Measurements from ENCODE around the gene COPRS. TPM values are rescaled to one million over a fixed set of nuclear protein-coding genes. Genes with fewer than 3 reads are reported as not detected.

Gene COPRS
- polyA plus RNA-seq, 1 of the 3 experiments (the other 2 are of a cell fraction) = 88.8 TPM

- no peak for DNase-seq
- Histone ChIP-seq H3K4me3 (ENCODE audit: low read depth in 2 of 2, low read length in 1 of 2) (no peak overlapping the region), H3K79me2 (ENCODE audit: insufficient read depth) (peaks cover 47% of the 10 kb centered on the region), H3K9ac (no peak overlapping the region), H3F3A (replicated peaks; ENCODE audit: insufficient read depth) (no peaks in the 10 kb centered on the region), H3K36me3 (replicated peaks in 1 of 2; ENCODE audit: control insufficient read depth in 1 of 2, insufficient read depth in 2 of 2, low read length in 1 of 2) (peaks cover 18 to 28% of the 10 kb centered on the region in 2 experiments), H3K27ac (ENCODE audit: low read depth in 2 of 2, low read length in 1 of 2) (no peak overlapping the region), H3K9me3 (no peaks in the 10 kb centered on the region), H2AFZ (ENCODE audit: low read depth) (no peak overlapping the region), H3K4me1 (ENCODE audit: control insufficient read depth in 1 of 2, insufficient read depth in 2 of 2, low read depth in 1 of 2, low read length in 1 of 2) (peaks cover 0 to 7% of the 10 kb centered on the region in 2 experiments; a peak in 2 of 4 replicates), H4K20me1 (ENCODE audit: insufficient read depth) (peaks cover 9% of the 10 kb centered on the region; the same call in 1 of the 2 replicates), H3K27me3 (ENCODE audit: insufficient read depth) (no peaks in the 10 kb centered on the region), H3K4me2 (no peak overlapping the region), H3K9me2 (no peaks in the 10 kb centered on the region)
- CTCF ChIA-PET = interaction anchor here (0.7 to 4.1 kb wide), 2 partner anchors 12 to 296 kb away, joined by 3 to 24 read pairs; no protein-coding TSS in a partner anchor
- 86% methylated on average over 7 of the region's 7 CpGs for WGBS (ENCODE audit: low lambda C conversion rate)
- POLR2A ChIA-PET = no interaction called here
- TF ChIP-seq ELF1 (IDR thresholded peaks at IDR 0.05) (no peak), USF1 (IDR thresholded peaks at IDR 0.05; ENCODE audit: borderline replicate concordance, low read depth) (no peak)
Observed at GRCh38 chr17:31853911-31854470, 5.1 kb downstream of the COPRS start.

GRCh38 chr17:31845291-31845690 is 13.8 kb downstream of the COPRS start:
- no peak for DNase-seq
- H3K4me2 ChIP-seq = no peak overlapping the region
- H3K4me1 ChIP-seq (ENCODE audit: control insufficient read depth in 1 of 2, insufficient read depth in 2 of 2, low read depth in 1 of 2, low read length in 1 of 2) = peaks cover 4 to 11% of the 10 kb centered on the region in 2 experiments; a peak in 2 of 4 replicates
- H3K9ac ChIP-seq = no peak overlapping the region
- no peaks in the 10 kb centered on the region for H3K9me2 ChIP-seq
- no peak overlapping the region for H3K4me3 ChIP-seq (ENCODE audit: low read depth in 2 of 2, low read length in 1 of 2)
- 52% methylated on average over 3 of the region's 3 CpGs for WGBS (ENCODE audit: low lambda C conversion rate)
- no peaks in the 10 kb centered on the region for H3K36me3 ChIP-seq (replicated peaks in 1 of 2; ENCODE audit: control insufficient read depth in 1 of 2, insufficient read depth in 2 of 2, low read length in 1 of 2)
- H3F3A ChIP-seq (replicated peaks; ENCODE audit: insufficient read depth) = no peaks in the 10 kb centered on the region
- H3K79me2 ChIP-seq (ENCODE audit: insufficient read depth) = no peaks in the 10 kb centered on the region
- no peaks in the 10 kb centered on the region for H4K20me1 ChIP-seq (ENCODE audit: insufficient read depth)
- ChIA-PET CTCF (interaction anchor here (1.1 to 11.6 kb wide), 3 partner anchors 286 to 456 kb away, joined by 3 to 338 read pairs (median 137); no protein-coding TSS in a partner anchor), POLR2A (no interaction called here)
- no peak overlapping the region for H2AFZ ChIP-seq (ENCODE audit: low read depth)
- no peak overlapping the region for H3K27ac ChIP-seq (ENCODE audit: low read depth in 2 of 2, low read length in 1 of 2)
- no peaks in the 10 kb centered on the region for H3K27me3 ChIP-seq (ENCODE audit: insufficient read depth)
- H3K9me3 ChIP-seq = no peaks in the 10 kb centered on the region
- TF ChIP-seq, protein P1, sequence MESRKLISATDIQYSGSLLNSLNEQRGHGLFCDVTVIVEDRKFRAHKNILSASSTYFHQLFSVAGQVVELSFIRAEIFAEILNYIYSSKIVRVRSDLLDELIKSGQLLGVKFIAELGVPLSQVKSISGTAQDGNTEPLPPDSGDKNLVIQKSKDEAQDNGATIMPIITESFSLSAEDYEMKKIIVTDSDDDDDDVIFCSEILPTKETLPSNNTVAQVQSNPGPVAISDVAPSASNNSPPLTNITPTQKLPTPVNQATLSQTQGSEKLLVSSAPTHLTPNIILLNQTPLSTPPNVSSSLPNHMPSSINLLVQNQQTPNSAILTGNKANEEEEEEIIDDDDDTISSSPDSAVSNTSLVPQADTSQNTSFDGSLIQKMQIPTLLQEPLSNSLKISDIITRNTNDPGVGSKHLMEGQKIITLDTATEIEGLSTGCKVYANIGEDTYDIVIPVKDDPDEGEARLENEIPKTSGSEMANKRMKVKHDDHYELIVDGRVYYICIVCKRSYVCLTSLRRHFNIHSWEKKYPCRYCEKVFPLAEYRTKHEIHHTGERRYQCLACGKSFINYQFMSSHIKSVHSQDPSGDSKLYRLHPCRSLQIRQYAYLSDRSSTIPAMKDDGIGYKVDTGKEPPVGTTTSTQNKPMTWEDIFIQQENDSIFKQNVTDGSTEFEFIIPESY (IDR thresholded peaks at IDR 0.05; ENCODE audit: borderline replicate concordance, low read depth) = no peak
- TF ChIP-seq FOSL2 (IDR thresholded peaks at IDR 0.05; ENCODE audit: borderline replicate concordance, low read depth) (no peak), USF1 (IDR thresholded peaks at IDR 0.05; ENCODE audit: borderline replicate concordance, low read depth) (no peak), MAX (IDR thresholded peaks at IDR 0.05; ENCODE audit: low read depth) (no peak), MXI1 (IDR thresholded peaks at IDR 0.05; ENCODE audit: low read depth, low read length) (no peak), POLR2AphosphoS5 (IDR thresholded peaks at IDR 0.05; ENCODE audit: low read depth, low read length) (no peak), ELF1 (IDR thresholded peaks at IDR 0.05) (no peak), TAF1 (IDR thresholded peaks at IDR 0.05; ENCODE audit: borderline replicate concordance, low read depth, low read length) (no peak), SIN3A (IDR thresholded peaks at IDR 0.05; ENCODE audit: borderline replicate concordance, low read depth, low read length) (no peak), NRF1 (IDR thresholded peaks at IDR 0.05; ENCODE audit: low read depth, low read length) (no peak), GATA2 (CRISPR knock-in tag; IDR thresholded peaks at IDR 0.05) (no peak), RCOR1 (IDR thresholded peaks at IDR 0.05; ENCODE audit: low read length) (no peak), GABPA (IDR thresholded peaks at IDR 0.05; ENCODE audit: low read depth) (no peak)
- TF ChIP-seq, protein P2, sequence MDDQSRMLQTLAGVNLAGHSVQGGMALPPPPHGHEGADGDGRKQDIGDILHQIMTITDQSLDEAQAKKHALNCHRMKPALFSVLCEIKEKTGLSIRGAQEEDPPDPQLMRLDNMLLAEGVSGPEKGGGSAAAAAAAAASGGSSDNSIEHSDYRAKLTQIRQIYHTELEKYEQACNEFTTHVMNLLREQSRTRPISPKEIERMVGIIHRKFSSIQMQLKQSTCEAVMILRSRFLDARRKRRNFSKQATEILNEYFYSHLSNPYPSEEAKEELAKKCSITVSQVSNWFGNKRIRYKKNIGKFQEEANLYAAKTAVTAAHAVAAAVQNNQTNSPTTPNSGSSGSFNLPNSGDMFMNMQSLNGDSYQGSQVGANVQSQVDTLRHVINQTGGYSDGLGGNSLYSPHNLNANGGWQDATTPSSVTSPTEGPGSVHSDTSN (IDR thresholded peaks at IDR 0.05) = no peak
- TF ChIP-seq, protein P3, sequence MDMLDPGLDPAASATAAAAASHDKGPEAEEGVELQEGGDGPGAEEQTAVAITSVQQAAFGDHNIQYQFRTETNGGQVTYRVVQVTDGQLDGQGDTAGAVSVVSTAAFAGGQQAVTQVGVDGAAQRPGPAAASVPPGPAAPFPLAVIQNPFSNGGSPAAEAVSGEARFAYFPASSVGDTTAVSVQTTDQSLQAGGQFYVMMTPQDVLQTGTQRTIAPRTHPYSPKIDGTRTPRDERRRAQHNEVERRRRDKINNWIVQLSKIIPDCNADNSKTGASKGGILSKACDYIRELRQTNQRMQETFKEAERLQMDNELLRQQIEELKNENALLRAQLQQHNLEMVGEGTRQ (IDR thresholded peaks at IDR 0.05; ENCODE audit: borderline replicate concordance, low read depth, low read length) = no peak
